GM12878 (cell line): Measurements from ENCODE around the gene BCL10. TPM values are rescaled to one million over a fixed set of nuclear protein-coding genes. Genes with fewer than 3 reads are reported as not detected.
A peak's percentile ranks its signal among the peaks of the same experiment; 100 is the strongest.

Experiments used
- BCL11A ChIP-seq: IDR thresholded peaks from 2 replicates; pipeline ENCODE4 v1.6.1; 2011; ENCODE audit warnings: low read depth, low read length
- BHLHE40 ChIP-seq, 2 experiments: fragments of 450-650 bp in 1 of 2; IDR thresholded peaks; 2 replicates each; pipeline ENCODE4 v1.6.1; 2011 to 2017; ENCODE audit warnings: low read depth in 2 of 2, borderline replicate concordance in 1 of 2, improper control_type of control experiment in 1 of 2, low read length in 1 of 2, mild to moderate bottlenecking in 1 of 2
- CREB1 ChIP-seq: IDR thresholded peaks from 2 replicates; pipeline ENCODE4 v1.6.1; 2012; ENCODE audit warnings: low read depth, mild to moderate bottlenecking, inconsistent platforms
- EED ChIP-seq: sonication (generic); IDR thresholded peaks from 2 replicates; pipeline ENCODE4 v1.6.1; 2016; ENCODE audit warnings: antibody characterized with exemption, low read depth
- ETV6 ChIP-seq, 2 experiments: fragments of 450-650 bp in 1 of 2; IDR thresholded peaks in 1 of 2; conservative IDR thresholded peaks in 1 of 2; 2 replicates each; pipeline ENCODE4 v1.6.1; 2014; ENCODE audit warnings: antibody characterized with exemption in 1 of 2, borderline replicate concordance in 1 of 2, low read depth in 1 of 2, mild to moderate bottlenecking in 1 of 2, moderate library complexity in 1 of 2
- FOXK2 ChIP-seq: fragments of 450-650 bp; IDR thresholded peaks from 2 replicates; pipeline ENCODE4 v1.6.1; 2017; ENCODE audit warnings: mild to moderate bottlenecking, moderate library complexity
- IKZF2 ChIP-seq, 2 experiments: fragments of 450-650 bp; IDR thresholded peaks; 2 replicates each; pipeline ENCODE4 v1.6.1; 2017; ENCODE audit warnings: mild to moderate bottlenecking in 2 of 2, moderate library complexity in 2 of 2
- IRF5 ChIP-seq: fragments of 450-650 bp; IDR thresholded peaks from 2 replicates; pipeline ENCODE4 v1.6.1; 2017; ENCODE audit warnings: borderline replicate concordance
- JUNB ChIP-seq: IDR thresholded peaks from 2 replicates; pipeline ENCODE4 v1.6.1; 2016; ENCODE audit warnings: antibody characterized with exemption, mild to moderate bottlenecking
- MEF2B ChIP-seq: fragments of 450-650 bp; IDR thresholded peaks from 2 replicates; pipeline ENCODE4 v1.6.1; 2018; ENCODE audit warnings: mild to moderate bottlenecking, moderate library complexity; ENCODE audit not compliant: partially characterized antibody, poor library complexity, severe bottlenecking
- MXI1 ChIP-seq: fragments of 150-350 bp; IDR thresholded peaks from 2 replicates; pipeline ENCODE4 v1.6.1; 2011; ENCODE audit warnings: low read depth, mild to moderate bottlenecking, inconsistent platforms, low read length, improper control_type of control experiment
- RAD51 ChIP-seq: fragments of 450-650 bp; IDR thresholded peaks from 2 replicates; pipeline ENCODE4 v1.6.1; 2016; ENCODE audit warnings: moderate library complexity, mild to moderate bottlenecking, inconsistent platforms
- RELB ChIP-seq: fragments of 450-650 bp; IDR thresholded peaks from 2 replicates; pipeline ENCODE4 v1.6.1; 2017; ENCODE audit warnings: low read depth, mild to moderate bottlenecking, moderate library complexity
- RUNX3 ChIP-seq: IDR thresholded peaks from 2 replicates; pipeline ENCODE4 v1.6.1; 2012; ENCODE audit warnings: low read length, inconsistent platforms
- SKIL ChIP-seq: fragments of 450-650 bp; IDR thresholded peaks from 2 replicates; pipeline ENCODE4 v1.6.1; 2017; ENCODE audit warnings: mild to moderate bottlenecking, low read depth, inconsistent platforms; ENCODE audit not compliant: poor library complexity, severe bottlenecking
- SP1 ChIP-seq: IDR thresholded peaks from one replicate; pipeline ENCODE4 v1.6.1; 2011; ENCODE audit warnings: low read depth, low read length
- SREBF2 ChIP-seq: IDR thresholded peaks from 2 replicates; pipeline ENCODE4 v1.6.1; 2012; ENCODE audit warnings: mild to moderate bottlenecking, low read length
- SUZ12 ChIP-seq: fragments of 200-600 bp; sonication (generic); IDR thresholded peaks from one replicate; pipeline ENCODE4 v1.6.1; 2018; ENCODE audit warnings: antibody characterized with exemption, mild to moderate bottlenecking; ENCODE audit not compliant: unreplicated experiment
- TAF1 ChIP-seq: IDR thresholded peaks from 2 replicates; pipeline ENCODE4 v1.6.1; 2011; ENCODE audit warnings: mild to moderate bottlenecking, low read depth, low read length, borderline replicate concordance
- ZBTB33 ChIP-seq: fragments of 450-650 bp; IDR thresholded peaks from 2 replicates; pipeline ENCODE4 v1.6.1; 2017; ENCODE audit warnings: mild to moderate bottlenecking
- polyA plus RNA-seq, 11 experiments: library from polyadenylated mRNA; depleted of rRNA in 4 of 11; unstranded in 6 of 11; stranded (reverse) in 5 of 11; fragments of >200 nt; fragmentation: Nextera tagmentation in 4 of 11; fragmentation: Illumina TruSeq in 1 of 11; extraction: Ambion mirVana in 4 of 11; extraction: Trizol in 1 of 11; gene quantifications; 1 replicate in 1 of 11; 2 replicates in 10 of 11; pipeline versions ENCODE4 v1.2.1 to v1.2.3, GENCODE V29; 2011 to 2016; ENCODE audit warnings: inconsistent platforms in 2 of 11, missing spikeins in 2 of 11, low read depth in 1 of 11
- total RNA-seq, 4 experiments: library from RNA; depleted of rRNA in 3 of 4; stranded (reverse); fragments of >200 nt in 3 of 4; fragmentation: Illumina TruSeq in 1 of 4; extraction: Trizol in 1 of 4; gene quantifications; 2 replicates each; pipeline versions ENCODE4 v1.2.1 to v1.2.3, GENCODE V29; 2013 to 2021

Gene BCL10
- total and polyA plus RNA-seq, 10 of the 15 experiments (the other 5 are each of a cell fraction or from before 2014, with no cell fraction given) = 10.6 to 35.2 (median 19.5) TPM

- TF ChIP-seq ETV6 (conservative IDR thresholded peaks at IDR 0.05 in 1 of 2, IDR thresholded peaks at IDR 0.05 in 1 of 2; ENCODE audit: borderline replicate concordance in 1 of 2, low read depth in 1 of 2) (peak in 1 of 2 experiments; percentile 5; a peak in 1 of 4 replicates), RELB (peak; percentile 84; the same call in 1 of the 2 replicates), MXI1 (no peak), BHLHE40 (IDR thresholded peaks at IDR 0.05; ENCODE audit: borderline replicate concordance in 1 of 2, low read depth in 2 of 2, low read length in 1 of 2) (peak in 1 of 2 experiments; percentile 78; a peak in 2 of 4 replicates), JUNB (peak; percentile 53; the same call in 1 of the 2 replicates), TAF1 (no peak), SUZ12 (no peak), IRF5 (peak; percentile 21; the same call in 1 of the 2 replicates), CREB1 (no peak), ZBTB33 (no peak; the same call in 1 of the 2 replicates), RUNX3 (peak; percentile 85), SREBF2 (no peak), SP1 (peak; percentile 46), SKIL (peak; percentile 84), MEF2B (peak; percentile 94), FOXK2 (peak; percentile 60; the same call in 1 of the 2 replicates), BCL11A (peak; percentile 85), EED (peak; percentile 60; the same call in 1 of the 2 replicates), RAD51 (peak; percentile 38; the same call in 1 of the 2 replicates), IKZF2 (IDR thresholded peaks at IDR 0.05) (peak; percentile 91 to 95)
Measured at GRCh38 chr1:85297855-85298629, 21.6 kb upstream of the BCL10 start (continued).
